CD4-positive, alpha-beta T cell treated with Interleukin-6 for 4 hours (primary cell): ENCODE results near the gene AKT1S1.

ENCODE experiments used
- DNase-seq: peaks from one replicate; pipeline ENCODE4 v3.0.0-alpha.2; 2020; ENCODE audit warnings: mixed read lengths

Gene AKT1S1

DNA sequence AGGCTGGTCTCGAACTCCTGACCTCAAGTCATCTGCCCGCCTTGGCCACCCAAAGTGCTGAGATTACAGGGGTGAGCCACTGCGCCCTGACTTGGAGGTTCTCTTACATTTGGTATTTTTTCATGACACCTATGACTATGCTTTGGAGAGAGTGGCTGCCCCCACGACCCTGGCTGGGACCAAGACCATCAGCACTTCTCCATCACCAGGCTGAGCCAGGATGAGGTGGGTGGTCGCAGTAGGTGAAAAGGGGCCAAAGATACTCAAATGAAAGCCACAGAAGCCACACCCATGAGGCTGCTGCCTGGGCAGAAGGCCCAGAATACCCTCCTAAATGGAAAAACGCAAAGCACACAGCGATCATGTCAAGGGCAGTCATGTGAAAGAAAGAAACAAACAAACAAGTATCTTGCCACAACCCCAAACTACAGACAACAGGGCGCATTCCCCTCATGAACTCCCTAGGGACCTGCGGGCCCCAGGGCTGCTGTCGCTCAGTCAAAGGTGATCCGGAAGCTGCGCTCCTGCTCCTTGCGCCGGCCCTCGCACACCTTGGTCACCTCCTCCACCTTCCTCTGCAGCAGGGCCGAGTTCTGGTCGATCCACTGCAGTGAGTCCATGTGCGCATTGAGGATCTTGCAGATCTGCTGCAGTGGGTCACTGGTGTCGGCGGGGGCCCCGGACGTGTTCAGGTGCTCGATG is 30.7 kb upstream of the AKT1S1 start:
- DNase-seq = no peak

GRCh38 chr19:49906879-49907564 is 29.9 kb upstream of the AKT1S1 start:
- DNase-seq = no peak

DNA sequence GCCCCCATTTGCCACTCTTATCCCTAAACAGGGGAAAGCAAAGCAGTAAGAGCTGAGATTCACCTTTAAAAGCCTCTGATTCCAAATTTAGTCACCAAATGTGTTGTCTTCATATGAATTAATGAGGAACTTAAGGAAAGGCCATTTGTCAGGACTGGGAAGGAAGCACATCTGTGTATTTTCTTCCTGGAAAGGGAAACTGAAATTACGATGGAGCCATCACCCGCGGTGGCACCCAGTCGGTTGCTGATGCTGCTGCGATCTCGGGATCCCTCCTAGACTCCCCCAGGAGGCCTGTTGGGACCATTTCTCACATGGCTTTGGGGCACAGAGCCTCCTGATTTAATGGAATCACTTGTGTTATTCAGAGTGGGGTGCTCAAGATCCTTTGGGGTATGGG is 27.0 kb upstream of the AKT1S1 start:
- no peak for DNase-seq

GRCh38 chr19:49896863-49897621 is 19.9 kb upstream of the AKT1S1 start, which contains the start of gene IL4I1:
TSS of gene IL4I1 (minus strand) at chr19:49896887. CDS start at chr19:49896160, 727 bp downstream.
- DNase-seq = peak; percentile 61

DNA sequence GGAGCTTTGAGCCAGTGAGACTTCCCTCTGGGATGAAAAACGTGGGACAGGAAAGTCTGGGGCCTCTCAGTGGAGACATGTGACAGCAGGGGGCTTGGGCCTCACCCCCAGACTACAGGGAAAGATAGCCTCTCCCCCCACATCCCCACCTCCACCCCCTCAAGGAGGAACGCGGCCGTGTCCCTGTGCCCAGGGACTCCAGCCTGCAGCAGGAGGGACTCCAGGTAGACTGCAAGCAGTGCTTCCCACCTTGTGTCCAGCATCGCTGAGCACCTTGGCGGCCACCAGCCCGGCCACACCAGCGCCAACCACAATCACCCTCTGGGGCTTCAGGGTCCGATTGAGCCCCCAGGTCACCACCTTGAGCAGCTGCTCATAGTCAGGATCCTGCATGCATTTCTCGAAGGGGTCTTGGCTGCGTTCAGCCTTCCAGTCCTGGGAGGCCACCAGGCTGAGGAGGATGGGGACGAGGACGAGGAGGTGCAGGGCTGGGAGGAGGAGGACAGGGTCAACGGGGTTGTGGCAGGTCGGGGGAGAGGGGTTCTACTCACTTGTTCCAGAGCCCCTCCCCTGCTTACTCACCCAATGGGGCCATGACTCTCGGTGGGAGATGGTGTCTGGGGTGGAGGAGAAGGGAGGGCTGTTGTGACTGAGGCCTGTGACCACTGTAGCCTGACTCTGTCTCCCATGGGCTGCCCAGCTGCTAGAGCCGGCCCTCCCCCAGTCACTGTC is 18.6 kb upstream of the AKT1S1 start:
- no peak for DNase-seq

- no peak for DNase-seq
Observed at GRCh38 chr19:49894879-49895565, 17.9 kb upstream of the AKT1S1 start.

GRCh38 chr19:49894011-49894664 is 17.0 kb upstream of the AKT1S1 start:
- no peak for DNase-seq

DNA sequence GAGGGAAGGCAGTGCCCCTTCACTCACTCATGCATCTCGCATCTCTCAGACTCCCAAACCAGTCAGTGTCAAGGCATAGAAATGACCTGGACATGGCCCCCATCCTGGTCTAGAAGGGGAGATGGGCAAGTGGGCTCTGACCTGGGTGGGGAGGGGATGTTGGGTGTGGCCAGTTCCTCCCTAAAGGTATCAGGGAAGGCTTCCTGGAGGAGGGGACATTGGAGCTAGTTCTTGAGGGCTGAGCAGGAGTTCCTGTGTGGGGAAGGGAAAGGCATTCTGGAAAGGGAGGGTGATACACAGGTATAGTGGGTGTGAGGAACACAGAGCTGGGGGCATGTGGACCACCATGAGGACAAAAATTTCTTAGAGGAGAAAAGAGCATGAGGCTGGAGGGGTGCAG is 15.6 kb upstream of the AKT1S1 start:
- DNase-seq = no peak

DNA sequence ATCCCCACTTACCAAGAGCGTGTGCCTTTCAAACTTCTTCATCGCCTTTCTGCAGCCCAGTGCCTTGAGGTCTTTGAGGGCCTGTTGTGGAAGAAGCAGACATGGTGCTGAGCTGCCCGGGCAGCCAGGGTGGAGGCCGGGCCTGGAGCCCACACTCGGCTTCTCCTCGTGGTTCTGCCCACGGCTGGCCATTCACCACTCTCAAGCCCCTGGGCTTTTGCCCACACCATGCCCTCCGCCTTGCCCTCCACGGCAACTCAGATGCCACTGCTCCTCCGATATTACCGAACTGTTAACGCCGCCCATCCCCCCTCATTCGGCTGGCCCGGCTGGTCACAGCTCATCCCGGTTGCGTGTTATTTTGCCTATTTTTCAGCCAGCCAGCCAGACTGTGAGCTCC is 14.2 kb upstream of the AKT1S1 start:
- no peak for DNase-seq

- peak; percentile 82 for DNase-seq
Observed at GRCh38 chr19:49890349-49891311, 13.5 kb upstream of the AKT1S1 start.

- peak; percentile 82 for DNase-seq
Observed at GRCh38 chr19:49889687-49890348, 12.7 kb upstream of the AKT1S1 start.

GRCh38 chr19:49889038-49889686 is 12.0 kb upstream of the AKT1S1 start:
- DNase-seq = no peak

DNA sequence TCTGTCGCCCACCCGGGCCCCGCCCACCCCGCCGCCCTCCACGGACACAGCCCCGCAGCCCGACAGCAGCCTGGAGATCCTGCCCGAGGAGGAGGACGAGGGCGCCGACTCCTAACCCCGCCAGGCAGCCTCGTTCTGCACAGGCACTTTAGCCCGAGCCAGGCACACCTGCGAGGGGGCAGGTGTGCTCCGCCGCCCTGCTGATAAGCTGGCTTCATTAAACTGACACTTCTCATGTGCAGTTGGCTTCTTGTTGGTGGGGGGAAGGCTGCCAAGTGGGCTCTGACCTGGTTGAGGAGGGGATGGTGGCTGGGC is 11.3 kb upstream of the AKT1S1 start:
- no peak for DNase-seq

DNA sequence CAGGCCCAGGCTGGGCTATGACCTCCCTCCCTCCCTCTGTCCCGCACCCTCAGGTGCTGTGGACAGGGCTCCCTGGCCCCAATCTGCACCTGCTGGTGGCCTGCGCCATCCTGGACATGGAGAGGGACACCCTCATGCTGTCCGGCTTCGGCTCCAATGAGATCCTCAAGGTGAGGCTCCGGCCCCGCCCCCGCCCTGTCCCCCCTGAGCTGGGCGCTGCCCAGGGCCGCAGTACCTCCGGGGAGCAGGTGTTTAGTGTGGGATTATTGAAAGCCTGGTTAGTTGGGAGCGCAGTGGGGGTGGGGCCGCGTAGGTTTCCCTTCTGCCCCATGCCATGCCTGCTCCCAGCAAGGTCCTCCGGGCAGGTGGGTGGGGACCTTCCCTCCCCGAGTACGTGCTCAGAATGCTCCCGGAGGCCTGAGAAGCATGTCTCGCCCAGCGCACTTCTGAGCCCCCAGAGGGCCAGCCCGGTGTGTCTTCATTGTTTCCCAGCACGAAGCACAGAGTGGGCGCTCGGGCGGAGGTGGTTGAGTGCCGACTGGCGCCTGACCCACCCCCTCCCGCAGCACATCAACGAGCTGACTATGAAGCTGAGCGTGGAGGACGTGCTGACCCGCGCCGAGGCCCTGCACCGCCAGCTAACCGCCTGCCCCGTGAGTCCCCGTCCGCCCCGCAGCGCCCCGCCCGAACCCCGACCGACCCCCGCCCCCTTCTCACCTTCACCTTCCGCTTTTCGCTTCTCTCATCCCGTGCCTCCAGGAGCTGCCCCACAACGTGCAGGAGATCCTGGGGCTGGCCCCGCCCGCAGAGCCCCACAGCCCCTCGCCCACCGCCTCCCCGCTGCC is 10.7 kb upstream of the AKT1S1 start:
- DNase-seq = no peak

GRCh38 chr19:49887037-49887664 is 10.0 kb upstream of the AKT1S1 start:
- DNase-seq = no peak

DNA sequence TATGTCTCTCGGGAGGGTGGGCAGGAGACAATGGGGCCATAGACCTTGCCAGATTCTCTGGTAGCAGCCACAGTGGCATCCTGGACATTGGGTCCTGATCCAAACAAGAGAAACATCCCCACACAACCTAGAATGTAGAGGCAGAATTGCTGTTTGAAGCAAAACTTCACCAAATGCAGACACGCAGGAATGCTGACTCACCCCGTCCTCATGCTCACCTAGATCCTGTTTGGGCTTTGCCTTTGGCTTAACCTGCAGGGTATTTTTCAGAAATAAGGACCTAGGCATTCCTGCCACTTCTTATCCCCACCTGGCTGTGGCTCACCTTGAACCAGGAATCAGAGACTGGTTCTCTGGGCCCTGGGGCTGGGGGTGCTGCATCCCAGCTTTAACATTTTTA is 7.6 kb upstream of the AKT1S1 start:
- DNase-seq = no peak

DNA sequence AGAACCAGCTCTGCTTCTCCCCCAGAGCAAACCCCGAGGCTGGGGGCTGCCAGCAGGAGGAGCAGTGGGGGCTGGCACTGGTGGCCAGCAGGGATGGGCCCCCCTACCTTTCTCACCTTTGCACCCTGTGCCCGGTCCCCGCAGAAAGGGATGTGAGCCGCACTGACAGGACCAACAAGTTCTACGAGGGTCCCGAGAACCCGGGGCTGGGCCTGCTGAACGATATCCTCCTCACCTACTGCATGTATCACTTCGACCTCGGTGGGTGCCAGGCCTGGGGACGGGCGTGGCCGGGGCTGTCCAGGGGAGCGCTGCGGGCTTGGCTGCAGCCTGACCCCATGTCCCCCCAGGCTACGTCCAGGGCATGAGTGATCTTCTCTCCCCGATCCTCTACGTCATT is 7.0 kb upstream of the AKT1S1 start:
- no peak for DNase-seq

DNA sequence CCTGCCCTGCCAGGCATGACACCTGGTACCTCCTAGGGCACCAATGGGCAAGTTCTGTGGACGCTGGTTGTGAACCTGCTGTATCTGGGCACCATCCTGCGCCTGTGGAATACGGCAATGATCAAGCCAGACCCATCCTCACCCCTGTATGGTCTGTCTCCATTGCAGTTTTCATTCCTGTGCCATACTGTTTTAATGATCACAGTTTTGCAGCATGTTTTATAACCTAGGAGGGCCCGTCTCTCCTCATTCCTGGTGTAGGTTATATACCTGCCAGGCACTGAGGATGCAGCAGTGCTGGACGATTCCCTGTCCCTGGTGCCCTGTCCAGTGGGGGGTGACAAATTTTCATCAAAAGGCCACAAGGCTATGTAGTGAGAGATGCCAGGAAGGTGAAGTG is 5.9 kb upstream of the AKT1S1 start:
- no peak for DNase-seq
